ENCODE results near the gene BRD3. TPM values are rescaled to one million over a fixed set of nuclear protein-coding genes. Genes with fewer than 3 reads are reported as not detected.

The BRD3 gene
- total and polyA plus RNA-seq, 2 of the 8 experiments (the other 6 are each of a cell fraction or from before 2014, with no cell fraction given): 31.0 to 82.7 TPM

DNA sequence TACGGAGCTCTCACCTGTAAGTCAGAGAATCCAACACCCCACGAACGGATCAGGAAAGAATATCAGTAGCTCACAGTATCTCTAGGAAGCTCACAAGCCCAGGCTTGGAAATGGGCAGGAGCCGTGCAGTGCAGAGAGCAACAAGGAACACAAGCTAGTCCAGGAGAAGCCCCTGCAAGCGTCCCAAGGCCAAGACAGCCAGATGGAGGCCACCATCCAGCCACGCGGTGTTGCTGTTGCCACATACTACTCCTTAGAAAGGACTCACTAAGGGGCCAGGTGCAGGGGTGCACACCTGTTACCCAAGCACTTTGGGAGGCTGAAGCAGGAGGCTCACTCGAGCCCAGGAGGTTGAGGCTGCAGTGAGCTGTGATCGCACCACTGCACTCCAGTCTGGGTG lies 60.3 kb downstream of the BRD3 start (continued):
- TF ChIP-seq, protein P1, sequence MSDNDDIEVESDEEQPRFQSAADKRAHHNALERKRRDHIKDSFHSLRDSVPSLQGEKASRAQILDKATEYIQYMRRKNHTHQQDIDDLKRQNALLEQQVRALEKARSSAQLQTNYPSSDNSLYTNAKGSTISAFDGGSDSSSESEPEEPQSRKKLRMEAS (IDR thresholded peaks at IDR 0.05): no peak
- TF ChIP-seq SP4 (IDR thresholded peaks at IDR 0.05; ENCODE audit: low read length): no peak
- TF ChIP-seq SUZ12 (IDR thresholded peaks at IDR 0.05; ENCODE audit: low read length): no peak
- TF ChIP-seq CREB1 (IDR thresholded peaks at IDR 0.05): no peak
- TF ChIP-seq SIRT6 (IDR thresholded peaks at IDR 0.05; ENCODE audit: low read length): no peak
- no peak for TF ChIP-seq ZNF274 (IDR thresholded peaks at IDR 0.05; ENCODE audit: borderline replicate concordance, extremely low read depth, low read length)
